ENCODE measurements around the gene NPIPA1. TPM values are rescaled to one million over a fixed set of nuclear protein-coding genes. Genes with fewer than 3 reads are reported as not detected.
"Not testable (repeated sequence)": the region's sequence is repeated elsewhere in the genome, so short reads cannot be mapped to it uniquely, and the experiment has no call there.

Gene NPIPA1
- total and polyA plus RNA-seq, 2 of the 13 experiments (the other 11 are each of a cell fraction or from before 2014, with no cell fraction given), result 75.9 to 183 TPM

DNA sequence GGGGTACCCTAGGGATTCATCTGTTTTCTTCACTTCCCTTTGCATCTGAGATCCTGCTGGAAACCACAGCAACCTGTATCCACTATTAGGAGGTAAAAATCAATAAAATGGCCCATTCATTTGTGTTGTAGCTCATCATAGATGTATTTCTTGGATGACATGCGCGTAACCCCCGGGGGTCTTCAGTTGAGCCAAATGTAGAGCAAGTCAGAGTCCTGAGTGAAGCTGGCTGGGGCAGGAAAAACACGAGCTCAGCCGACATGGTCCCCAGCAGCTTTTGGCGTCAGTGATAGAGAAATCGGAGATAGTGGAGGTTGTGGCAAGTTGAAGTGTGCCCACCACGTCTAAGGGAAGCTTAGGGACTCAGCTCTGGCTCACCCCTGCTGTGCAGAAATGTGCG is 41.2 kb upstream of the NPIPA1 start:
- BruUV-seq (replicated peaks); intact Hi-C loops (cut with micrococcal nuclease; ENCODE audit: unreplicated experiment): not testable (repeated sequence)
- in situ Hi-C loops (cut with HindIII; ENCODE audit: extremely low pct_ligation_motif_present, low pct_unique_long_range_greater_than_20kb), result loop anchor here (25.0 kb wide), 1 partner anchor 166 kb away; the partner anchor contains the start of gene NTAN1

DNA sequence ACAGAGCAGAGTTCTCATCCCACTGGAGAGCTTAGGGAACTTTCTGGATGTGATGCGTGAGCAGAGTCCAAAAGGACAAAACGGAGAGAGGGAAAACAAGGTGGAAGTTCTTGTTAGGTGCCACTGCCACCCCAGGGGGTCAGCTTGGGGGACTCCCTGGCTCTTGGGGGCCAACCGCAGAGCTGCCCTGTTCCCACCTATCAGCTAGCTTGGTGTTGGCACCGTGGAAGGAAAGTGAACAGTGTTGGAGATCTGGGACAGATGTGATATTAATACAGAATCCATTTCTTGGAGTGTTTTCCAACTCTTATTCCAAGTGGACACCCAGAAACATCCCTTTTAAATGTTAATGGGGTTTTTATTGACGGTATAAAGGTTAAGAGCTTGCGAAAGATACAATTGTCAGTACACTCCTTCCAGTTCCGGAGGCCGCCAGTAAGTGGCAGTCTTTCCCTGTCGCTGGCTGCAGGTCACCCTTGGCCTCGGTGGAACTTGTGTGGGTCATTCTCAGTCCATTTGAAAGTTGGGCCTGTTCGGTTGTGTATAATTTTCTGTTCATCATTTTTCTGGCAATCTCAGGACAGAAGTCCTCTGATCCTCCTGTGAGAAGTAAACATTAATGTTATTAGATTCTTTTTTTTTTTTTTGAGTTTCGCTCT is 40.1 kb upstream of the NPIPA1 start:
- peak; percentile 72 for ATAC-seq
- DNase-seq (ENCODE audit: low spot score); H4K20me1 ChIP-seq (ENCODE audit: insufficient read depth, low read length); BruUV-seq (replicated peaks); POLR2A ChIA-PET; H3K36me3 ChIP-seq (replicated peaks in 1 of 2; ENCODE audit: control insufficient read depth in 1 of 2, insufficient read depth in 2 of 2, low read length in 2 of 2); H3K79me2 ChIP-seq (ENCODE audit: insufficient read depth, low read length); H2AFZ ChIP-seq (ENCODE audit: low read length); H3K4me1 ChIP-seq (ENCODE audit: insufficient read depth, low read length); H3K4me2 ChIP-seq (ENCODE audit: low read depth, low read length); CTCF ChIA-PET (ENCODE audit: low intra/inter-chr PET ratio, low total read pairs); H3K27ac ChIP-seq (ENCODE audit: extremely low read length, insufficient read depth, low read length); H3K27me3 ChIP-seq (ENCODE audit: control insufficient read depth in 1 of 2, insufficient read depth in 2 of 2, low read length in 2 of 2); H3K4me3 ChIP-seq (replicated peaks in 1 of 3; ENCODE audit: insufficient read depth in 1 of 3, low read depth in 2 of 3, low read length in 3 of 3); H3K9ac ChIP-seq (ENCODE audit: insufficient read depth, low read depth, low read length); H3K9me3 ChIP-seq (ENCODE audit: low read length); intact Hi-C loops (cut with micrococcal nuclease; ENCODE audit: unreplicated experiment); FAIRE-seq: not testable (repeated sequence)
- peak; percentile 18; the same call in 1 of the 2 replicates for TF ChIP-seq STAG1 (CRISPR knock-in tag; IDR thresholded peaks at IDR 0.05)
- in situ Hi-C loops (cut with HindIII; ENCODE audit: extremely low pct_ligation_motif_present, low pct_unique_long_range_greater_than_20kb), result loop anchor here (25.0 kb wide), 1 partner anchor 165 kb away; the partner anchor contains the start of gene NTAN1
- WGBS (ENCODE audit: low lambda C conversion rate), result 68% methylated on average over 6 of the region's 12 CpGs

More for the DNA sequence above, 41.2 kb upstream of the NPIPA1 start:
- H3K9me3 ChIP-seq (ENCODE audit: low read length); H3K27ac ChIP-seq (ENCODE audit: extremely low read length, insufficient read depth, low read length); H4K20me1 ChIP-seq (ENCODE audit: insufficient read depth, low read length); H3K36me3 ChIP-seq (replicated peaks in 1 of 2; ENCODE audit: control insufficient read depth in 1 of 2, insufficient read depth in 2 of 2, low read length in 2 of 2); ATAC-seq; DNase-seq (ENCODE audit: low spot score); H3K4me1 ChIP-seq (ENCODE audit: insufficient read depth, low read length); H3K27me3 ChIP-seq (ENCODE audit: control insufficient read depth in 1 of 2, insufficient read depth in 2 of 2, low read length in 2 of 2); H3K4me3 ChIP-seq (replicated peaks in 1 of 3; ENCODE audit: insufficient read depth in 1 of 3, low read depth in 2 of 3, low read length in 3 of 3); CTCF ChIA-PET (ENCODE audit: low intra/inter-chr PET ratio, low total read pairs); FAIRE-seq; H2AFZ ChIP-seq (ENCODE audit: low read length); H3K9ac ChIP-seq (ENCODE audit: insufficient read depth, low read depth, low read length); POLR2A ChIA-PET; H3K79me2 ChIP-seq (ENCODE audit: insufficient read depth, low read length); H3K4me2 ChIP-seq (ENCODE audit: low read depth, low read length): not testable (repeated sequence)
- 96% methylated on average over 8 of the region's 9 CpGs for WGBS (ENCODE audit: low lambda C conversion rate)

- BruUV-seq (replicated peaks); H3K9ac ChIP-seq (ENCODE audit: insufficient read depth, low read depth, low read length); FAIRE-seq; ATAC-seq; H2AFZ ChIP-seq (ENCODE audit: low read length); H3K36me3 ChIP-seq (replicated peaks in 1 of 2; ENCODE audit: control insufficient read depth in 1 of 2, insufficient read depth in 2 of 2, low read length in 2 of 2); intact Hi-C loops (cut with micrococcal nuclease; ENCODE audit: unreplicated experiment); H3K79me2 ChIP-seq (ENCODE audit: insufficient read depth, low read length); H3K4me3 ChIP-seq (replicated peaks in 1 of 3; ENCODE audit: insufficient read depth in 1 of 3, low read depth in 2 of 3, low read length in 3 of 3); H3K9me3 ChIP-seq (ENCODE audit: low read length); DNase-seq (ENCODE audit: low spot score); H3K27me3 ChIP-seq (ENCODE audit: control insufficient read depth in 1 of 2, insufficient read depth in 2 of 2, low read length in 2 of 2); POLR2A ChIA-PET; H4K20me1 ChIP-seq (ENCODE audit: insufficient read depth, low read length); H3K27ac ChIP-seq (ENCODE audit: extremely low read length, insufficient read depth, low read length); H3K4me2 ChIP-seq (ENCODE audit: low read depth, low read length); H3K4me1 ChIP-seq (ENCODE audit: insufficient read depth, low read length); CTCF ChIA-PET (ENCODE audit: low intra/inter-chr PET ratio, low total read pairs): not testable (repeated sequence)
- in situ Hi-C loops (cut with HindIII; ENCODE audit: extremely low pct_ligation_motif_present, low pct_unique_long_range_greater_than_20kb), result loop anchor here (25.0 kb wide), 1 partner anchor 164 kb away; the partner anchor contains the start of gene NTAN1
- 96% methylated on average over 4 of the region's 4 CpGs for WGBS (ENCODE audit: low lambda C conversion rate)
Measured at GRCh38 chr16:14898162-14898561, 39.1 kb upstream of the NPIPA1 start.

DNA sequence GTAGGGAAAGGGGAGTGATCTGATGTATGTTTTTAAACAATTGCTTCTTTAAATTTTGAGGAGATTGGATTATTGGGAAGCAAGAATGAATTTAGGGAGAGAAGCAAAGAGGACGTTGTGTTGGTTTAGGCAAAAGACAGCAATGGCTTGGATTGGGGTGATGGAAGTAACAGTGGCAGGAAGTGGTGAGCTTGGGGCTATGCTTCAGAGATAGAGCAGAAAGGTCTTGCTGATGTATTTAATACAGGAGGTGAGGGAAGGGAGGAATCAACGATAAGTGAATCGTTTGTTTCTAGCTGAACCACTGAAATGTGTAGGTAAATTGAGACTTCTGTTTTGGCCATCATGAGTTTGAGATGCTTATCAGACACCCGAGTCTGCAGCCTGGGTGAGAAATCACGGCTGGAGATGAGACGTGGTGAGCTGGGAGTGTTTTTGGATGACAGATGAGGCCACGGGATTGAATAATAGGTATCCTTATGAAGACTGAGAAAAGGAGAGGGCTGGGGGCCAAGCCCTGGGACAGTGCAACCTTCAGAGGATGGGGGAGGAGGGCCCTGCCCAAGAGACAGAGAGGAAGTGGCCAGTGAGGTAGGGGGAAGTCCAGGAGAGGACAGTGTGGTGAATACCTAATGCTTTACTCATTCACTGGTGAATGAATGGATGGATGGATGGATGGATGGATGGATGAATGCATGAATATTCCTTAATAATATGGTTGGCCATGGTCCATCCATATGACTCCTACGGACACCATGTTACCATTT is 33.9 kb upstream of the NPIPA1 start:
- FAIRE-seq; H3K9me3 ChIP-seq (ENCODE audit: low read length); CTCF ChIA-PET (ENCODE audit: low intra/inter-chr PET ratio, low total read pairs); H4K20me1 ChIP-seq (ENCODE audit: insufficient read depth, low read length); ATAC-seq; H3K4me3 ChIP-seq (replicated peaks in 1 of 3; ENCODE audit: insufficient read depth in 1 of 3, low read depth in 2 of 3, low read length in 3 of 3); H3K27ac ChIP-seq (ENCODE audit: extremely low read length, insufficient read depth, low read length); H3K4me1 ChIP-seq (ENCODE audit: insufficient read depth, low read length); in situ Hi-C loops (cut with HindIII; ENCODE audit: extremely low pct_ligation_motif_present, low pct_unique_long_range_greater_than_20kb); H2AFZ ChIP-seq (ENCODE audit: low read length); POLR2A ChIA-PET; H3K9ac ChIP-seq (ENCODE audit: insufficient read depth, low read depth, low read length); H3K36me3 ChIP-seq (replicated peaks in 1 of 2; ENCODE audit: control insufficient read depth in 1 of 2, insufficient read depth in 2 of 2, low read length in 2 of 2); H3K27me3 ChIP-seq (ENCODE audit: control insufficient read depth in 1 of 2, insufficient read depth in 2 of 2, low read length in 2 of 2); H3K79me2 ChIP-seq (ENCODE audit: insufficient read depth, low read length); H3K4me2 ChIP-seq (ENCODE audit: low read depth, low read length); intact Hi-C loops (cut with micrococcal nuclease; ENCODE audit: unreplicated experiment); BruUV-seq (replicated peaks); DNase-seq (ENCODE audit: low spot score): not testable (repeated sequence)
- WGBS (ENCODE audit: low lambda C conversion rate), result 76% methylated on average over 7 of the region's 8 CpGs
